HG03469 (cell line): ENCODE results near the gene PGBD4.
A peak's percentile ranks its signal among the peaks of the same experiment; 100 is the strongest.

Experiments
- ATAC-seq: cut with Tn5 transposase; IDR thresholded peaks from one replicate; pipeline ENCODE4 v1.9.1; 2021; ENCODE audit warnings: mild to moderate bottlenecking, moderate library complexity, moderate number of reproducible peaks; ENCODE audit not compliant: unreplicated experiment

PGBD4 gene

DNA sequence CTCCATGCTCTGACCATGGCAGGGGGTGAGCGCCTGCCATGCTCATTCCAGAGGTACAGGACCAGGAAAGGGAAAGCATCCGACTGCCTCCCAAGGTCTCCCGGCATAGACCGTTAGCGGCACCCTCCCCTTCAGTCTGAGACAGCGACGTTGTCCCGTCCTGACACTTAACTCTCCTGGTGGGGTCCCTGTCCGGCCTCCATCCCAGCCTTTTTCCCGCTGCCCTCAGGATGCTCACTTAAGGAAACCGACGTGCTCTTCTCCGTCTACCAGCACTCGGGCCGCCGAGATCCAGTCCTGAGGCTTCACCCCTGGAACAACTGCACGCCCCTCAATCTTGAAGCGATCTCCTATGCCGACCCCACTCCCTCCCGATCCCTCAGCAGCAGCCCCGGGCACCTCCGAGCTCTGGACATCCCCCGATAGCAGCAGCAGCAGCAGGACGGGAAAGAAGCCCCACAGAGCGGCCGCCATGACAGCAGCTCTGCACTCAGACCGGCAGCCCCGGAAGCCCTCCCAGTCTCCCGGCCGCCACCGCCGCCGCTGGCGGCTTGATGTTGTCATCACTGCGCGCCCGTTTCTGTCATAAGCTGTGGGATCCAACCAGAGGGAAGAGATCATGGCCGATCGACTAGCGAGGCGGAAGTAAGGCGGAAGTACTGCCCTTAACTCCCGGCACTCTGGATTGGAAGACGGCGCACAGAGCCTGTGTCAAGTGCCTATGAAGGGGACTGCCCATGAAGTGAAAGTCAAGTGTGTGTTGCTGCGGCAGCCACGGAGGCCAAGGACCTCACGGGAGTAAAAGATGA, at the start of gene PGBD4, which contains the start of gene EMC7:
Gene PGBD4 (plus strand): TSS at position 718 of the 809 bp plus-strand sequence. CDS start 449 bp downstream, outside the sequence.
Gene EMC7 (minus strand): TSS at position 497 of the 809 bp plus-strand sequence. CDS start 23 bp downstream, at position 474.
- peak; percentile 94 for ATAC-seq

- ATAC-seq: no peak
These were observed 47.7 kb upstream of the PGBD4 start for GRCh38 chr15:34054081-34054707.

GRCh38 chr15:34055868-34056595, 45.9 kb upstream of the PGBD4 start:
- ATAC-seq: no peak

DNA sequence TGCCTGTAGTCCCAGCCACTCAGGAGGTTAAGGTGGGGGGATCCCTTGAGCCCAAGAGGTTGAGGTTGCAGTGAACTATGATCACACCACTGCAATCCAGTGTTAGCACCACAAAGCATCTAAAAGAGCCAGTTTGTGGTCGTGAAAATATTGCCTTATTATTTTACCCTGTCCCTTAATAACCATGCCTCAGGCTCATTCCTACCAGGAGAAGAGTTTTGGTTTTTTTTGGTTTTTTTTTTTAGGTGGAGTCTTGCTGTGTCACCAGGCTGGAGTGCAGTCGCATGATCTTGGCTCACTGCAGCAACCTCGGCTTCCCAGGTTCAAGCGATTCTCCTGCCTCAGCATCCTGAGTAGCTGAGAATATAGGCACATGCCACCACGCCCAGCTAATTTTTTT, 45.0 kb upstream of the PGBD4 start:
- no peak for ATAC-seq

DNA sequence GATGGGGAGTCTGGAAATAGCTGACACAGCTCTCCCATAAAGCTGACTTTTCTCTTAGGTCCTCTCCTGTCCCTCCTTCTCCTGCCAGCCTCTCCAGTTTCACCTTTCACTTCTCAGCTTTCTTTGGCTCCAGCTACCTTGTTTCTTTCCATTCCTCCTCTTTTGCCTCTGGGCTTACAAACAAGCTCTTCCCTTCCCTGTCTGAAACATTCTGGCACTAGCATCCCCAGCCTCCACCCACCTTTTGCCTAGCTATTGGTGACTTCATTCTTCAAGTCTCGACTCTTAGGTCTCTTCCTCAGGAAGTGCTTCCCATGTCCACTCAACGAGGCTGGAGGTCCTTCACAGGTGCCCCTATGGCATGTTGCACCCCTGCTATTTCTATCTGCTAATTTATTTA, 42.4 kb upstream of the PGBD4 start:
- no peak for ATAC-seq

- ATAC-seq: no peak
These were observed 41.9 kb upstream of the PGBD4 start for GRCh38 chr15:34059946-34060345.

DNA sequence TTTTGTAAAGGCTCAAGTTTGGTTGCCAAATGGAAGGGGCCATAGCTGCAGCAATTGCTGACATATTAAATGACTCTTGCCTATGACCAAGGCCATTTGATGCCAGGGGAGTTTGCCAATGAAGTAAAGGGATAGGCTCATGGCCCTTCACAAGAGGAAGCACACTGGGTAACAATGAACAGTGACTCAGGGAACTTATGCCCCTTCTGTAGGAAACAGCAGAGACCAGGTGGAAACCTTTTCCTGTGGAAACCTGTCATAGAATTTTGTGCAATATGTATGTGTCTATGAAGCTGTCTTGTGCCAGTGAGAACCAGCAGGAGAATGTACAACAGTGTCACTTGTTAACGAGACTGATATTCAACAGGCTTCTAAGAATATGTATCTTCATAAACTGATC, 37.4 kb upstream of the PGBD4 start:
- no peak for ATAC-seq

DNA sequence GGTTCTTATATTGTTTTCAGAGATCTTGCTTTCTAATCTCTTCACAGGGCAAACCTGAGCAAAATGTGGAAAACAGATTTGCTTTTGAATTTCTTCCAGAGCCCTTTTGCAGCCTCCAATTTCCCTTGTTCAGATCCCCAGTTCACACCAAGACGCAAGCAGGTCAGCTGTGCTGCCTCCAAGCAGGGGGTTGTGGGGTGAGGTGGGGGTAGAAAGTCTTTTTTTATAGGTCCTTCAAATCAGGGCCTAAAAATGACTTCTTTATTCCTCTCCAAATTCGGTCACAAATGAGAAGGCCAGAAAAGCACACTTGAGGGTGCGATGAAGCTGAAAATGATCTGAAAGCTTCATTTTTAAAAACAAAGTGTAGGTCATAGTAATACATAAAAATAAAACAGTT, 36.6 kb upstream of the PGBD4 start:
- no peak for ATAC-seq

- no peak for ATAC-seq
These were observed 35.9 kb upstream of the PGBD4 start for GRCh38 chr15:34065941-34066340.

DNA sequence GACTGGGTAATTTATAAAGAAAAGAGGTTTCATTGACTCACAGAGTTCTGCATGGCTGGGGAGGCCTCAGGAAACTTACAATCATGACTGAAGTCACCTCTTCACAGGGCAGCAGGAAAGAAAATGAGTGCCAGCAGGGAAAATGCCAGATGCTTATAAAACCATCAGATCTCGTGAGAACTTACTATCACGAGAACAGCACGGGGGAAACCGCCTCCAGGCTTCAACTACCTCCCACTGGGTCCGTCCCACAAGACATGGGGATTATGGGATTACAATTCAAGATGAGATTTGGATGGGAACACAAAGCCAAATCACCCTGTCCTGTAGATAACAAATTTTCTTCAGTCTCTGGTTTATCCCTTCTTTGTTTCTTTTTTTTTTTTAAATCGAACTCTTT, 31.9 kb upstream of the PGBD4 start:
- ATAC-seq: no peak

DNA sequence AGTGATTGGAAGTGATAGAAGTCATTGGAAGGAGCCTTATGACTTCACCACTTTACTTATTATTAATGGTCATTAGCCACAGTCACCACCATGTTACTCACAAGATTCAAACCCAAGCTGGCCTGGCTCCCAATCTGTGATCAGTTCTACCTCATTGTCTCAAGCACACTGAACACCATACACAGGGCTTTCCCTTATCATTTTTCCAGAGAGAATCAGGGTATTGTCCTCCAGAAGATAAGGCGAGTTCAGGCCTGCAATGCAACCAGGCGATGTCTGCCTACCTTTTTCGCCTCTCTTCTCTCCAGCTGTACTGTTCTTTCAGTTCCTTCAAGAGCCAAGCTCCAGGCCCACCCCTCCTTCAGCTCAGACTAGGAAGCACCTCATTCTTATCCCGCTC, 25.1 kb upstream of the PGBD4 start:
- no peak for ATAC-seq

- ATAC-seq: no peak
These were observed 23.0 kb upstream of the PGBD4 start for GRCh38 chr15:34078900-34079299.

GRCh38 chr15:34079904-34080303, 22.0 kb upstream of the PGBD4 start:
- ATAC-seq: no peak

DNA sequence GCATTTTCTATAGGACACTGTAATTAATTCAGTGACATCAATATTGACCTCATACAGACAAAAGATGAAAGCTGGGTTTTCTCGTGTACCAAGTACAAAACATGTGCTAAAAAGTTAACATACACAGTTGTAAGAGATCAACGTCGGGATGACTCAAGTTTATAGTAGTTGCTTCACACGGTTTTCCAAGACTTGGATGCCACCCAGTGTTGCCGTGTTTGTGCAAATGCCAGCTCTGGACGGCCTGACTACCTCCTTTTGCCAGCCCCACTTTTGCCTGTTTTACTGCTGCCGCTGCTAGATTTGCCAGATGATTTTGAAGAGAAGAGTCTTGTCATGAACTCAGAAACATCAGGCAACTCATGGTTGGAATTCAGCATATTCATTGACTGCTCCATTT, 17.8 kb upstream of the PGBD4 start:
- no peak for ATAC-seq

DNA sequence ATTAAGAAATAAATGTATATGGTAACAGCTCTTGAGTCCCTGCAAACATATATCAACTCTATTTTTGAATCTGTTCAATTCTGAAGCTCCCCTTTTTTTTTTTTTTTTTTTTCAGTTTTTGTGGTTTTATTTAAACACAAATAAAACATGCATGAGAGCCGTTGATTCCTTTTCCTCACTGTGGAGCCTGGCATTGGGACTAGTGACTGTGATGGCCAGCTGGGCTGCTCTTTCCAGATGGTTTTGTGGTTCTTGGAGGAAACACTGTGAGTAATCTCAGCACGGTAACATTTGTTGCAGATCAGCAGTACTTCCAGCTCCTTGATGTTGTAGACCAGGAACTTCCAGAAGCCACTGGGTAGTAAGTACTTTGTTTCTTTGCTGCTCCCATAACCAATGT, 16.1 kb upstream of the PGBD4 start:
- no peak for ATAC-seq

- ATAC-seq: no peak
These were observed 2.0 kb upstream of the PGBD4 start for GRCh38 chr15:34099914-34100313.

DNA sequence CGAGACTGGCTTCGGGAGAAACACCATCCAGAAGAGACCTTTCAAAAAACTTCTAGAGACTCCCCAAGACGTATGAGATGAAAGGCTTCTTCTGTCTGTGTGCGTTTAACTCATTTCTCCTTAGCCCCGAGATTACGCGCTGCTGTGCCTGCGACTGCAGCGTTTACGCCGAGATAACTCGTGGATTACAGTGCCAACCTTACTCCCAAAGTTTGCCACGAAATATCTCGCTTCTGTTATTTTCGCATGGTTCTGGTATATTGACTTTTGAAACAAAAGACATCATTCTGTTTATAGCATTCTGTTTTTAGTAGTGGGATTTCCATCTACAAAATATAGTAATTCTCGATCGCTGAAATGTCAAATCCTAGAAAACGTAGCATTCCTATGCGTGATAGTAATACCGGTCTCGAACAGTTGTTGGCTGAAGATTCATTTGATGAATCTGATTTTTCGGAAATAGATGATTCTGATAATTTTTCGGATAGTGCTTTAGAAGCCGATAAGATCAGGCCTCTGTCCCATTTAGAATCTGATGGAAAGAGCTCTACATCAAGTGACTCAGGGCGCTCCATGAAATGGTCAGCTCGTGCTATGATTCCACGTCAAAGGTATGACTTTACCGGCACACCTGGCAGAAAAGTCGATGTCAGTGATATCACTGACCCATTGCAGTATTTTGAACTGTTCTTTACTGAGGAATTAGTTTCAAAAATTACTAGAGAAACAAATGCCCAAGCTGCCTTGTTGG, 467 bp downstream of the PGBD4 start:
- no peak for ATAC-seq

DNA sequence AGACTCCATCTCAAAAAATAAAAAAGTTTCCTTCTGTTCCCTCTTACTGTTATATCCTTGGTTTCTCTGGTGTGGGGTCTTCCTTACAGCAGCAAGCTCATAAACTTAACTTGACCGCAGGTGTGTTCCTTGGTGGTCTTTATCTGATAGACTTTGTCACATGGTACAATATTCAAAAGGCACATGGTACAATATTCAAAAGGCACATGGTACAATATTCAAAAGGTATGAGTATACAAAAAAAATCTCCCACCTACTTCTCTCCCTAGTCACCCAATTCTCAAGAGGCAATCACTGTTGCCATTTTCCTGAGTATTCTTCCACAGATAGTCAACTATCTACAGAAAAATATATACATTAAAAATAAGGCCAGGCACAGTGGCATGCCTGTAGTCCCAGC, 4.5 kb downstream of the PGBD4 start:
- ATAC-seq: no peak

DNA sequence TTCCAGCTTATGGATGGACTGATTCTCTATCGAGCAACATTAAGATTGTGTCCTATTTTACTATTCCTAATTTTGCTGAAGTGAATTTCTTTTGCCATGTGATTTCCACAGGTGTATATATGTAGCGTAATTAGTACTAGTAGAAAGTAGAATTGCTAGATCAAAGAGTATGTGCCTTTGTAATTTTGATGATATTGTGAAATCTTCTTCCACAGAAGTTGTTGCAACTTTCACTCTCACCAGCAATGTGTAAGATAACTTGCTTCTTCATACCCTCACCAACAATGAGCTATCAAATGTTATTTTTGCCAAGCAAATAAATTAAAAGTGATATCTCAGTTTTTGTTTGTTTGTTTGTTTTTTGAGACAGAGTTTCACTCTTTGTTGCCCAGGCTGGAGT, 5.4 kb downstream of the PGBD4 start:
- no peak for ATAC-seq

- ATAC-seq: no peak
These were observed 8.1 kb downstream of the PGBD4 start for GRCh38 chr15:34109797-34110663.
